ENCODE measurements around the gene PLCG2. TPM values are rescaled to one million over a fixed set of nuclear protein-coding genes. Genes with fewer than 3 reads are reported as not detected.
"Not testable (repeated sequence)": the region's sequence is repeated elsewhere in the genome, so short reads cannot be mapped to it uniquely, and the experiment has no call there.

Gene PLCG2
- 1.5 and 1.8 TPM in 2 replicates for total RNA-seq (2014; rRNA removed; shearing (Covaris generic))

DNA sequence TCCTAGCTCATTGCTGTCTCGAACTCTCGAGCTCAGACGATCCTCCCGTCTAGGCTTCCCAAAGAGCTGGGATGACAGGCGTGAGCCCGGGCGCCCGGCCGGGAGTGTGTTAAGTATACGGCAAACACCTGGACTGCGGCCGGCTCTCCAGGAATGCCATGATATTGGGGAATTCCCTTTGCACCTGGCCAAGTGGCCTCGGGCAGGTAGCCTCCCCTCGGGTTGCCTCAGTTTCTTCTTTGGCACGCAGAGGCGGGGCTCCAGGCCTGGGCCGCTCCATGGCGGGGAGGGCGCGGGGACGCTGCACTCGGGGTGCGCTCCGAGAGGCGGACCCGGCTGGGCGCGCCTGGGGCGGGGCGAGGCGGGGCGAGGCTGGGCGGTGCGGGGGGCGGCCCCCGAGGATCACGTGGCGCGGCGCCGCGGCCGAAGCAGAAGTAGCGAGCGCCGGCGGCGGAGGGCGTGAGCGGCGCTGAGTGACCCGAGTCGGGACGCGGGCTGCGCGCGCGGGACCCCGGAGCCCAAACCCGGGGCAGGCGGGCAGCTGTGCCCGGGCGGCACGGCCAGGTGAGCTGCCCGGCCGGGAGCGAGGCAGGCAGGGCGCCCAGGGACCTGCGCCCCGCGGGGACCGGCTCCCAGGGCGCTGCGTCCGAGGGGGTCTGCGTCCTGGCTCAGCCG is at the start of gene PLCG2:
Gene PLCG2, plus strand, starts transcription at position 431 of the 675 bp plus-strand sequence. CDS start 6,699 bp downstream, outside the sequence.
- DNase-seq (ENCODE audit: low read depth): peak; percentile 85

DNA sequence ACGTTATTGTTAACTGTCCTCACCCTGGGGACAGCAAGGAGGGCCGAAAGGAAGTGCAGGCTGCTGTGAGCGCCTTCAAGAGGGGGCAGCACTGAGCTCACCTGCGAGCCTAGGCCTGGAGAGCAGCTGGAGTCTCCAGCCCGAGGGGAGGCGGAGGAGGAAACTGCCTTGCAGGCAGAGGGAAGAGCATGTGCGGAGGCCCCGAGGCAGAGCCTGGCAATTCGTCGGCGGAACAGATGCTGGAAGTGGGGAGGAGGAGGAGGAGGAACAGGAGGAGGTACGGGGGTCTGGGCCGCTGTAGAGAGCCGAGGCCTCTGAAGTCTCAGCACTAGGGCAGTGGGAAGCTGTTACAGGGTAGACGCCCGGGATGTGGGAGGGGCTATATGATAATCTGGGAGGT is 49.6 kb upstream of the PLCG2 start:
- no peak for DNase-seq (ENCODE audit: low read depth)

DNA sequence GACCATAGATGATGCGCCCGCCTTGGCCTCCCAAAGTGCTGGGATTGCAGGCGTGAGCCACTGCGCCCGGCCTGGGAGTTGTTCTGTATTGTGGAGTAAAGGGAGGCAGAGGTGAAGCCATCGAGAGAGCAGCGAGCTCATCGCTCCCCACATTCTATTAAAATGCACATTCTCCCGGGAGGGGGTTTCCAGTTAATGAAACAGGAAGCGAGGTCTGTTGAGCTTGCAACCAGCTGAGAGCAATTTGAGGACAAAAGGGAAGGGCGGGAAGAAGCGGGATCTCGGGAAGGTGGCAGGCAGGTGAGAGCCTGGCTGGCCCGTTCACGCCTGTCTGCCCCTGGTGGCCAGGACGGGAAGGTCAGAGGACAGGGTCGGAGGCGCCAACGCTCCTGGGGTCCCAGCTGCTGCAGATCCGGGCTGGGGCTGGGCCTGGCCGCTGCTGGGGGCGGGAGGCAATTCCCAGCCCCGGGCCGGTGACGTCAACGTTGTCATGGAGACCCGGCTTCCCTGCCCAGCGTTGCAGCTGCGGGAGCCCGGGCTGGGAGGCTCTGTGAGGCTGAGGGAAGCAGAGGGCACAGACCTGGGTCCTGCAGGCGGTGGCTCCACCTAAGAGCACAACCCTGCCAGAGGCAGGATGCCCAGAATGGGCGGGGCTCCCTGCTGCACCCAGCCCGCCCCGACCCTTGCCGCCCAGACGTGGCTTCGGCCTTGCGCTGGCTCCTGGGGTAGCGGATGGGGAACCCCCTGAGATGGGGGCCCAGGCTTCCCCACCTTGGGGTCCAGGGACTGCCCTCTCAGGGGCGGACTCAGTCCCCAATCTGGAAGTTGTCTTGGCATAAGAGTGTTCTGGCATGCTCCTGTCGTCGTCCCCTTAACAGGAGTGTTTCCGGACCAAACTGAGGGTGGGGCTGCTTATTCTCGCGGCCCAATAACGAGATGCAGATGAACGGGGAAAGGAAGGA is 48.7 kb upstream of the PLCG2 start:
- peak; percentile 92 for DNase-seq (ENCODE audit: low read depth)

DNA sequence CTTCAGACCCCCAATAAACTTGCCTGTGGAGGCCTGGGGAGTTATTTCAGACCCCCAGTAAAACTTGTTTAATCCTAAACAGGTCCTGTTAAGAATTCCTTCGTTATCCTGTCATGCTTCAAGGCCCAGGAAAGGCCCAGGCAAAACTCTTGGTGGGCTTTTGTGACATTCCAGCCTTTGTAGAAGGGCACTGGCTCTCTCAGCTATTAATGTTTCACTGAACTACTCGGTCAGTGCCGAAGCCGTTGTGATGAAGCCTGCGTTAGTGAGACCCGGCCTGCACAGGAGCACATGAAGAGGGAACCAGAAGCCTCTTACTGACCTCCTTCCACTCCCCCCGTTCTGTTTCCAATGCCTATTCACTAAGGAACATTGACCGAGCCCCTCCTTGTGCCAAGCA is 47.4 kb upstream of the PLCG2 start:
- no peak for DNase-seq (ENCODE audit: low read depth)

DNA sequence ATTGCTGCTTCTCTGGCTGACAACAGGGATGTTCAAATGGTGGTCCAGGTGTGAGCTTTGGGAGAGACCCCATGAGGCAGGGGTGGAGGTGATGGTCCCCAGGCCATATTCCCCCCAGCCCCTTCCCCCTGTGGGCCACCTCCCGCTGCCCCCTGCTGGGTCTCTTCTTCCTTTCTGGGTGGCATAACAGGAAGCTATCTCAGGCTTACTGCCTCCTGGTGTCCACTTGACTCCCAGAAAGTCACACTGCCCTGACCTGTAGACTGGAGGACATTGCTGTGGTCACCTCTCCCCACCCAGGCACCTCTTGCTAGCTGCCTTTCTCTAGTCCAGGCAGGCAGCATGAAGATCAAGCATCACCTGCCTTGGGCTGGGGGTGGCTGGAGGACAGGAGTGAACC is 46.4 kb upstream of the PLCG2 start:
- no peak for DNase-seq (ENCODE audit: low read depth)

DNA sequence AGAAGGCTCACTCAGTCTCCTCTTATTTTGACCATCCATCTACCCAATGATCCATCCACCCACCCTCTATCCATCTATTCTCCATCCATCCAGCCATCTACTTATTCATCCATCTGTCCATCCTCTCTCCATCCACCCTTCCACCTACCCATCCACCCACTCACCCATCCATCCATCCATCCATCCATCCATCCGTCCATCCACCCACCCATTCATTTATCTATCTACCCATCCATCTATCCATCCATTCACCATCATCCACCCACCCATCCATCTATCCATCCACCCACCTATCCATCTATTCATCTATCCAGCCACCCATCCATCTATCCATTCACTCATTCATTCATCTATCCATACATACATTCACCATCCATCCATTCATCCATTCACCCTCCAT is 45.8 kb upstream of the PLCG2 start:
- DNase-seq (ENCODE audit: low read depth): no peak

DNA sequence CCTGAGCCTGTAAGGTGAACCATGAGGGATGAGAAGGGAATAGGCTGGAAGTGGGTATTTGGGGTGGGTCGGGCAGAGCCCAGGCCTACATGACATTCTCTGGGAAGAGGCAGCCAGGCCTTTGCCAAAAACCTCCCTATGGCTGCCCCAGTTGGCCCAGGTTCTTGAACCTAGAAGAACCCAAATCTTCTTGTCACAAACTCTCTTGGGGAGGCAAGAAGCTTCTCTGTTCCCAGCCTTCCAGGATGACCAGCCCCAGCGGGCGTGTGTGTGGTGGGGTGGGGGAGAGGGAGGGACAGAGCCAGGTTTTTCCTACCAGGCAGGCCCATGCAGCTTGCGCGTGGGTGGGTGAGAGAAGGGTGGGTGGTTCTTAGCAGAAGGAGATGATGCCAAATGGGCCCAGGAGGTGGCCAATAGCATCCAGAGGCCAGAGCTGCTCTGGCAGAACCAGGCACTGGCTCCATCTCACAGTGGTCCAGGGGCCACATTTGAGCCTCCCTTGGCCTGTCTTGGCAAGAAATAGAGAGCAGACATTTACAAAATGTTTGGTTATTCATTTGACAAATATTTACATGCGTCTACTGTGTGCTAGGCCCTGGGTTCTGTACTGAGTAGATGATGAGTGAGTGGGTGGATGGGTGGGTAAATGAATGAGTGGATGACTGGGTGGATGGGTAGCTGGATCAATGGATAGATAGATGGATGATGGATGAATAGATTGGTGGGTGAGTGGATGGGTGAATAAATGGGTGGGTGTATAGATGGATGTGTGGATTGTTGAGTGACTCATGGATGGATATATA is 44.3 kb upstream of the PLCG2 start:
- no peak for DNase-seq (ENCODE audit: low read depth)

DNA sequence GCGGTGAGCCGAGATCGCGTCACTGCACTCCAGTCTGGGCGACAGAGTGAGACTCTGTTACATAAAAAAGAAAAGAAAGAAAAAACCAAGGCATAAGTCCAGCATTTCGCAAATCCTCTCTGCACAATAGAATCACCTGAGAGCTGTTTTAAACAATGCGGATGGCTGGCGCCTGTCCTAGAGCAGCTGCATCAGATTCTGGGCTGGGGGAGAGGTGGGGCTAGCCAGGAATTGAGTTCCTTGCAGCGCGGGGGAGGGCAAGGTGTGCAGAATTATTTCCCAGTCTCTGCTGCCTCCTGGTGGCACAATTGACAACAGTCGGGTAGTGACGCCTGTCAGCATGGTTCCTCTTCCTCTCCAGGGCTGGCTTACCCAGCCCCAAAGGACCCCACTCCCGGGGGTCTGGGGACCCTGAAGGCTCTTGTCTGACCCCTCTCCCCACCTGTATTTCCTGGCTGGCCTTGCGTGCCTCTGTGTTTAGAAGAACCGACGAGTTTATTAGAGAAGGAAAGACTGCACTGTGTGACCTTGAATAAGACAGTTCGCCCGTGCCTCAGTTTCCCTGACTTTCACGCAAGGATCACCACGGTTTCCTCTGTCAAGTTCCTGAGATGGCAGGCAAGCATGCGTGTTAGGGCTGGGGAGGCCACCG is 41.1 kb upstream of the PLCG2 start:
- peak; percentile 68 for DNase-seq (ENCODE audit: low read depth)

DNA sequence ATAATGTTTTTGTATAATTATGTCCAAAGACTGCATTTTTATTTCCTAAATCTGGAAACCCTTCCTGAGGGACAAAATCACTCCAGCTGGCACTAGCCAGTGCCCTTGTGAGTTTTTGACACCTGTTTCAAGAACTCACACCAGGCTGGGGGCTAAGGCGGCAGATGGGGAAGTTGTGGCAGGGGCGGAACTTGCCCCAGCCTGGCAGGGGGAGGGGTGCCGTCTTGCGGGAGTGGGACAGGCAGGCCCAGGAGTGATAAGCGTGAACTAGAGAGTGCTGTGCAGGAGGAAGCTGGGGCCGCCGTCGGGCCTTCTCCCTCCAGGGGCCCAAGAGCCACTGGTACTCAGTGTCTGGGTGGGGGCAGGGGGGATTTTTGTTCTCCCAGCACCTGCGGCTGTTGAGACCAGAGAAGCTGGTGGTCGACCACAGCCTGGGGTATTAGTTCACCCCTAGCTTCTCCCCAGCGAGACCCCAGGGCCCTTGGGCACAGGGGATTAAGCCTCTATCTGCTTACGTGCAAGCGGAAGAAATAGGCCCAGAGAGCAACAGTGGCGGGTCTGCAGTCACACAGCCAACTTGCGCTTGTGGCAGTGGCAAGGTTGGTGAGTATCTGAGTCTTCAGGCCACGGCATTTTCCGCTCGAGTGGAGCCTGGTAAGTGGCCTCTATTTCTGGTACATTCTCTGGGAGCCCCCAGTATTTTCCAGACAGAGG is 40.2 kb upstream of the PLCG2 start:
- no peak for DNase-seq (ENCODE audit: low read depth)

DNA sequence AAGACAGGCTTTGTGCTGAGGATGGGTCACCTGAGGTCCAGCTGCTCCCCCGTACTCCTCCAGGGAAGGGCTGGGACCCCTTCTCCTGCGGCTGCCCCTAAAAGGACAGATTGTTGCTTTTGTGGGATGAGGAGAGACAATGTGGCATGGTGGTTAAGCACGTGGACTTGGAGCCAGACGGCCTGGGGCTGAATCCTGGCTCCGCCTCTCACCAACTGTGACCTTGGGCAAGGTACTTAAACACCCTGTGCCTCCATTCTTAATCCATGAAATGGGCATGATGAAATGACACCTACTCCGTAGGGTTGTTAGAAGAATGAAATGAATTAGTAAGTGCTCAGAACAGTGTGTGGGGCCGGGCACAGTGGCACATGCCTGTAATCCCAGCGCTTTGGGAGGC is 39.6 kb upstream of the PLCG2 start:
- DNase-seq (ENCODE audit: low read depth): no peak

DNA sequence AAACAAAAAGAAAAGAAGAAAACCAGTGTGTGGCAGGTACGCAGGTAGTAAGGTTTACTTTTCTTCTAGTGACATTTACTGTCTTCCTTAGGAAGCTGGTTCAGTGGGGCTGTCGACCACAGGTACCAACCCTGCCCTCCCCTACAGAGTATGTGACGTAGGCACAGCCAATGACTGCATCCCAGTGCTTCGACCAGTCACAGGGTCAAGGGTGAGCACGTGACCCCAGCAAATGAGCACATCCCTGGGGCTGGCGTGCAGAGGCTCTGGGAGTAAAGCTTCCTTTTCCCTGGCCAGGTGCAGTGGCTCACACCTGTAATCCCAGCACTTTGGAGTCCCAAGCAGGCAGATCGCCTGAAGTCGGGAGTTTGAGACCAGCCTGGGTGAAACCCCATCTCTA is 38.9 kb upstream of the PLCG2 start:
- peak; percentile 30 for DNase-seq (ENCODE audit: low read depth)

DNA sequence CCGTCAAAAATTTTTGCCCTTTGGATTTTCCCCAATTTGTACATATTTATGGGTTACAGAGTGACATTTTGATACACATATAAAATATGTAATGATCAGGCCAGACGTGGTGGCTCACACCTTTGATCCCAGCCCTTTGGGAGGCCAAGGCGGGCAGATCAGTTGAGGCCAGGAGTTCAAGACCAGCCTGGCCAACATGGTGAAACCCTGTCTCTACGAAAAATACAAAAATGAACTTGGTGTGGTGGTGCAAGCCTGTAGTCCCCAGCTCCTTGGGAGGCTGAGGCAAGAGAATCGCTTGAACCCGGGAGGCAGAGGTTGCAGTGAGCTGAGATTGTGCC is 37.7 kb upstream of the PLCG2 start:
- not testable (repeated sequence) for DNase-seq (ENCODE audit: low read depth)

DNA sequence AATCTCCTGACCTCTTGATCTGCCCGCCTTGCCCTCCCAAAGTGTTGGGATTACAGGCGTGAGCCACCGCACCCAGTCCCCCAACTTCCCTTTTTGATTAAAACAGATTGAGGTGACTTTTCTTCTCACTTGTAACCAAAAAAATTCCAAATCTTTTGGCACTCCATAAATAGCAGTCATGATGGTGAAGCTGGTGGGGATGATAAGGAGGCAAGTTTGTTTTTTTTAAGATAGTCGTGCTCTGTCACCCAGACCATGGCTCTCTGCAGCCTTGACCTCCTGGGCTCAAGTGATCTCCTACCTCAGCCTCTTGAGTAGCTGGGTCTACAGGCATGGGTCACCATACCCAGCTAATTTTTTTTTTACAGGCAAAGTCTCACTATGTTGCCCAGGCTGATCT is 34.7 kb upstream of the PLCG2 start:
- DNase-seq (ENCODE audit: low read depth): no peak

DNA sequence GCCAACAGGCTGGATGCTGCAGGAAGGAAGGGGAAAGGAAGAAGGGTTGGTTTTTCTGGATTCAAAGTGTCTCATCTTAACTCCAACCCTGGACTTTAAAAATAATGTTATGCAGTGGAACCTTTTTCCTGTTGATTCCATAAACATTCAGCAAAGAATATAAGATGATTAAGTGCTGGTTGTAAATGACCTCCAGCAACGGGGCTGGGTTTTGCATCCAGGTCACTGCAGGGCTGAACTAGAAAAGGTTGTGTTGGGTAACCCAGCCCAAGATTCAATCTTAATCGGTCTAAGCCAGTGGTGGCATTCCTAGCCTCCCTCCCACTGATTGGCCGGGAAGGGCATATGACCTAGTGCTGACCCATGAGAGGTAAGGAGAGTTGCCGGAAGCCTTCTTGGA is 34.2 kb upstream of the PLCG2 start:
- DNase-seq (ENCODE audit: low read depth): no peak

DNA sequence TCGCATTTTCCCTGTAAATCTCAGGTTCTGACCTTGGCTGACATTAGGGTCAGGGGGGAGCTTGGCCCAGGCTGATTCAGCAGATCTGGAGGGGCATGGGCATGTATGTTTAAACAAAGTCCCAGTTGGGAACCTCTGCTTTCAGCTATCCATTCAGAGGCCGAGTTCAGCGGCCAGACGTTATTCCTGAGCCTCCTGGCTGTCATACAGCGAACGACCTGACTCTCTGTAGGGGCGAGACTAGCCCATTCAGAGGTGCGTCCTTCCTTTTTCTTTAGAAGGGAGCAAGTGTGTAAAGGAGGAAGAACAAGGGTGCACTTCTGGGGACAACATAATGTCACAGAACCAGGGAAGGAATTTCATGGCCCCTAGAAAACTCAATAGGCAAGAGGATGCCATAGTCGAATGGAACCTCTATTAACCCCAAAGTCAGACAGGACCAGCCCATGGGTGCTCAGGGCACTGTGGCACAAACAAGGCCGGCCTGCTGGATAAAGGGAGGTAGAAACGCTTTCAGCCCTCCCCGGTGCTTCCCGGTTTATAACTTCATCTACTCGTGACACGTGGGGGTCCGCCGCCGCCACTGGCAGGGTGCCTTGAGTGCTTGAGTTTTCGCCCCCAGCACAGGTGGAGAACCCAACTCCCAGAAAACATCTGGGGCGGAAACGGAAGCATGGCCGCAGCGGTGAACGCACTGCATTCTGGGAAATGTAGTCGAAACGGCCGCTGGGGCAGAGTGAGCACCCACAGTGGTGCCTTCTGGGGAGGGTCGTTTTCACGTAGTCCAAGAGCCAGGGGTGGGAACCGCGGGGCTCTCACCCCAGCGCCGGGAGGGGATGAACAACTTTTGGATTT is 33.2 kb upstream of the PLCG2 start:
- peak; percentile 59 for DNase-seq (ENCODE audit: low read depth)

DNA sequence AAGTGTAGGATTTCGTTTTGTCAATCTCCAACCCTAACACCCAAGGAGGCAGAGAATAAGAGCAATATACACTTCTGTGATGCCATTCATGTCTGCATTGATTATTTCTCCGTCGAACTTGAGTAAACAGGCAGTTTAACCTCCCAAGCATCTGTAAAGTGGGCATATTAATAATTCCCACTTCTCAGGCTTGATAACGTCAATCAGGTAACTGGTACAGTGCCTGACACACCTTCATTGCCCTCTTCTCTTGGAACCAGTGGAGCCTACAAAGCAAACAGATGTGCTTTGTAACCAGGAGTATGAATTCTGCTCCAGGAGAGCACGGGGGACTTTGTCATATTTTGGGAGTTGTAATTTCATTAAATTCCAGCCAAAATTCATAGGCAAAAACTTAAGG is 32.5 kb upstream of the PLCG2 start:
- DNase-seq (ENCODE audit: low read depth): no peak

DNA sequence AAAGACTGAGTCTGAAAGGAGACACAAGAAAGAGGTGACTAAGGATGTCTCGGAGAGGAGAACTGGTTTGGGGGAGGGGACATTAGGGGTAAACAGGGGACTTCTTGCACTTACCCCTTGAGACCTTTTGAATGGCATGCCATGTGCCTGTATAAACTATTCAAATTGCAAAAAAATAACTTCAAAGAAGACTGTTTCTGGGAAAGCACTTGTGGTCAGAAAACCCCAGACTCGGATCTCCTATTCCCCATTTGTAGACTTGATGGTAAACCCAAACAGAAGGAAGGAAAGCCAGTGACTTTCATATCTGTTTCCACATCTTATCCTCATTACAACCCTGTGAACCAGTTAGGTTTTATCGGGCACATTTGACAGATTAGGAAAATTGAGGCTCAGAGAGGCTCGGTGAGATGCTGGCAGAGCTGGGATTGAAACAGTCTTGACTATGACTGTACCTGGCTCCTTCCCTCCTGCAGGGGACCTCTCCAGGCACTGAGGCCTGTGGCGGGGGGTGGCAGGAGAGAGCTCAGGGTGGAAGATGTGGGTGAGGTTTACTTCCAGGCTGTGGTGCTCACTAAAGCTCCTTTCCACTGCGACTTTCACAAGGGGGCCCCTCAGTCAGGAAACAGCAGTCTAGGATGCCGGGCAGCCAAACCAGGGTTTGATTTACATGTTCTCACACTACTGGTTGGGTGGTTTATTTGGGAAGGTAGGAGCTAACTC is 30.5 kb upstream of the PLCG2 start:
- DNase-seq (ENCODE audit: low read depth): no peak

DNA sequence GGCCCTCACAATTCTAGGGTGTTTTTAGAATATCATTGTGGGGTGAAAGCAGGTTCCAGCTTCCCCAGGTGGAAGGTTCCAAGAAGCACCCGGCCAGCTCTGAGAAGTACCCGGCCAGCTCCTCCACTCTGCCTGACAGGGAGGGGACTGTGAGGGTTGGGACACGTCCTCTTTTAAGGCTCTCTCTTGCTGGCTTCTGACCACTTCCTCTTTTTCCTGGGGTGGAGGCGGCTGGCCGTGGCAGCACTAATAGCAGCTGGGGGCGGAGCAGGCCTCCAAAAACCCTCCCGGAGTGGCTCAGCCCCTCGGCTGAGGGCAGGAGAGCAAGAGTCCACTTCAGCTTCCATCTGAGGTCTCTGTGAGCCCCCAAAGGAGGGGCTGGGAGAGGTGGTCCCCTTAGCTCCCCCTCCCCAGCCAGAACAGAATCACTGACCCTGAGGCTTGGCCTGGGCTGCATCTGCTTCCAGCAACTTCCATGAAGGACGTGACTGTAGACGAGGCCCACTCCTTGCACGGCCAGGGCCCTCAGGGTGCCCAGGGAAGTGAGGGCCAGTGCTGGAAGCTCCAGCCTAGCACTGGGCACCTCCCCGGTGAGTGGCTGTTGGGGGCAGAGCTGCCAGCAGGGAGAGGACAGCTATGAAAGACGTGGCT is 26.7 kb upstream of the PLCG2 start:
- DNase-seq (ENCODE audit: low read depth): peak; percentile 43

DNA sequence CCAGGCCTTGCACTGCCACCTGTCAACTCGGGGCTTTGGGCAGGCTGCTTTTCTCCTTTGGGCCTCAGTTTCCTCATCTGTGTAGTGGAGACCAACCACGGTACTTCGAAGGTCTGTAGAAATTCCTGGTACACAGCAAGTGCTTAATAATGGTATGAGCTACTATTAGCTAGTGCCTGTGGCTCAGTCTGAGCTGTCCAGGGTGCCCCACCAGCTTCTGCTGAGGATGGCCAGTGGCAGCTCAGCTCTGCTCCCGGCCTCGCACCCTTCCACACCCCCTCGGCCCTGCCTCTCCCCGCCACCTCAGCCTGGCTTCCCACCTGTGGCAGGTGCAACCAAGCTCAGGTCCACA is 26.2 kb upstream of the PLCG2 start:
- no peak for DNase-seq (ENCODE audit: low read depth)

Data from Daoy (cell line).